GM12873 (cell line): ENCODE results near the gene ZNF157.

ENCODE experiments used
- CTCF ChIP-seq: IDR thresholded peaks from 2 replicates; pipeline ENCODE4 v1.5.1; 2012; ENCODE audit warnings: low read depth, mild to moderate bottlenecking, moderate library complexity, low read length, control low read depth; ENCODE audit not compliant: insufficient read depth; ENCODE audit errors: missing control alignments

Gene ZNF157

GRCh38 chrX:47370278-47370677 is at the start of gene ZNF157:
Gene ZNF157 (plus strand): TSS chrX:47370578. CDS start chrX:47370669, 91 bp downstream.
- TF ChIP-seq CTCF, result no peak

- TF ChIP-seq CTCF, result no peak
Observed at GRCh38 chrX:47321386-47321785, 49.0 kb upstream of the ZNF157 start.

GRCh38 chrX:47321823-47322371 is 48.5 kb upstream of the ZNF157 start:
- TF ChIP-seq CTCF, result no peak

- TF ChIP-seq CTCF, result no peak
Observed at GRCh38 chrX:47327902-47328301, 42.5 kb upstream of the ZNF157 start.

GRCh38 chrX:47351706-47352105 is 18.7 kb upstream of the ZNF157 start:
- TF ChIP-seq CTCF, result no peak

- no peak for TF ChIP-seq CTCF
Observed at GRCh38 chrX:47358387-47359065, 11.9 kb upstream of the ZNF157 start.

GRCh38 chrX:47360423-47361179 is 9.8 kb upstream of the ZNF157 start:
- no peak for TF ChIP-seq CTCF
